Stimulated activated memory B cell treated with anti-CD40 and anti-IgM and Interleukin-4, amounts not matched to agents 10 μg/mL and 1 μg/mL and 100 μg/mL, for 72 hours (primary cell): ENCODE results near the gene PDE7B.

Experiments
- ATAC-seq: fragments of 150-1000 bp; cut with Tn5 transposase; 2 replicates; pipeline ENCODE4 v1.10.0; 2021
- H3K27ac Mint-ChIP-seq: one replicate; pipeline ENCODE4 v1.8.0; 2022; ENCODE audit warnings: mild to moderate bottlenecking, mixed read lengths
- H3K27me3 Mint-ChIP-seq: one replicate; pipeline ENCODE4 v1.8.0; 2022; ENCODE audit warnings: mixed read lengths
- H3K36me3 Mint-ChIP-seq: one replicate; pipeline ENCODE4 v1.8.0; 2022; ENCODE audit warnings: mixed read lengths
- H3K4me1 Mint-ChIP-seq: one replicate; pipeline ENCODE4 v1.8.0; 2022; ENCODE audit warnings: mixed read lengths
- H3K4me3 Mint-ChIP-seq: one replicate; pipeline ENCODE4 v1.8.0; 2022; ENCODE audit warnings: mild to moderate bottlenecking, moderate library complexity, mixed read lengths
- H3K9me3 Mint-ChIP-seq: one replicate; pipeline ENCODE4 v1.8.0; 2022; ENCODE audit warnings: mixed read lengths

Gene PDE7B

GRCh38 chr6:136144251-136145023 is 292.9 kb downstream of the PDE7B start:
- ATAC-seq, result no peak
- H3K36me3 Mint-ChIP-seq, result peaks cover 13% of the 10 kb centered on the region
- H3K27ac Mint-ChIP-seq, result no peak overlapping the region
- H3K4me1 Mint-ChIP-seq, result no peaks in the 10 kb centered on the region
- no peaks in the 10 kb centered on the region for H3K27me3 Mint-ChIP-seq
- H3K4me3 Mint-ChIP-seq, result no peak overlapping the region
- H3K9me3 Mint-ChIP-seq, result peaks cover 3% of the 10 kb centered on the region

GRCh38 chr6:136146130-136146529 is 294.6 kb downstream of the PDE7B start:
- H3K36me3 Mint-ChIP-seq, result peaks cover 13% of the 10 kb centered on the region
- no peak overlapping the region for H3K4me3 Mint-ChIP-seq
- no peaks in the 10 kb centered on the region for H3K4me1 Mint-ChIP-seq
- H3K9me3 Mint-ChIP-seq, result peaks cover 3% of the 10 kb centered on the region
- H3K27me3 Mint-ChIP-seq, result no peaks in the 10 kb centered on the region
- no peak for ATAC-seq
- H3K27ac Mint-ChIP-seq, result no peak overlapping the region

DNA sequence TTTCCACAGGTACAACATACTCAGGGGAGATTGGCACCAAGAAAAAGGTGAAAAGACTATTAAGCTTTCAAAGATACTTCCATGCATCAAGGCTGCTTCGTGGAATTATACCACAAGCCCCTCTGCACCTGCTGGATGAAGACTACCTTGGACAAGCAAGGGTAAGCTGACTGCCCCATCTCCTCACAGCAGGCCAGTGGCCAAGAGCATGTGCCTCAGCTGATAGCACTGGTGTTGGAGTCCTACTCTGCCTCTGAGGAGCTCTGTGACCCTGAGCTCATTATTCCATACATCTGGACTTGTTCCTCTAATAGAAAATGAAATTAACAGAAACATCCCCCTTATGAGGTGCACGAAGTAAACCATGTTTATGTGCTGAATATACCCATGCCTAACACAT is 295.8 kb downstream of the PDE7B start:
- no peak for ATAC-seq
- H3K27ac Mint-ChIP-seq, result no peak overlapping the region

DNA sequence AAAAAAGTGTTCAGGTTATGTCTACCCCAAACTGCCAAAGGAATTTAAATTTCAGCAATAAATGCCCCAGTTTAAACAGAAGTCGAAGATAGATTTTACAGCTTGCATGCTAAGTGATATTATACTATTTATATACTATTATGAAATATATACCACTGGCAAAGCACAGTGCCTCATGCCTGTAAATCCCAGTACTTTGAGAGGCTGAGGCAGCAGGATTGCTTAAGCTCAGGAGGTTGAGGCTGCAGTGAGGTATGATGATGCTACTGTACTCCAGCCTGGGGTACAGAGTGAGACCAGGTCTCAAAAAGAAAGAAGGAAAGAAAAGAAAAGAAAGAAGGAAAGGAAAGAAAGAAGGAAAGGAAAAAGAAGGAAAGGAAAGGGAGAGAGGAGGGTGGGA is 296.6 kb downstream of the PDE7B start:
- Mint-ChIP-seq H3K36me3 (peaks cover 6% of the 10 kb centered on the region), H3K4me3 (no peak overlapping the region), H3K9me3 (no peaks in the 10 kb centered on the region), H3K27ac (no peak overlapping the region), H3K27me3 (no peaks in the 10 kb centered on the region), H3K4me1 (no peaks in the 10 kb centered on the region)
- ATAC-seq, result no peak

More for the DNA sequence above, 295.8 kb downstream of the PDE7B start:
- no peaks in the 10 kb centered on the region for H3K4me1 Mint-ChIP-seq
- H3K4me3 Mint-ChIP-seq, result no peak overlapping the region
- H3K9me3 Mint-ChIP-seq, result no peaks in the 10 kb centered on the region
- no peaks in the 10 kb centered on the region for H3K27me3 Mint-ChIP-seq
- H3K36me3 Mint-ChIP-seq, result peaks cover 6% of the 10 kb centered on the region

- Mint-ChIP-seq H3K27me3 (no peaks in the 10 kb centered on the region), H3K9me3 (no peaks in the 10 kb centered on the region), H3K4me1 (no peaks in the 10 kb centered on the region), H3K4me3 (no peak overlapping the region), H3K27ac (no peak overlapping the region), H3K36me3 (peaks cover 6% of the 10 kb centered on the region)
- no peak for ATAC-seq
Measured at GRCh38 chr6:136148523-136148922, 297.0 kb downstream of the PDE7B start.

- no peaks in the 10 kb centered on the region for H3K27me3 Mint-ChIP-seq
- no peak overlapping the region for H3K27ac Mint-ChIP-seq
- H3K9me3 Mint-ChIP-seq, result no peaks in the 10 kb centered on the region
- no peak overlapping the region for H3K4me3 Mint-ChIP-seq
- ATAC-seq, result no peak
- H3K4me1 Mint-ChIP-seq, result no peaks in the 10 kb centered on the region
- H3K36me3 Mint-ChIP-seq, result peaks cover 10% of the 10 kb centered on the region
Measured at GRCh38 chr6:136149311-136149710, 297.8 kb downstream of the PDE7B start.

GRCh38 chr6:136150961-136151360 is 299.5 kb downstream of the PDE7B start:
- H3K27ac Mint-ChIP-seq, result no peak overlapping the region
- H3K4me3 Mint-ChIP-seq, result no peak overlapping the region
- no peaks in the 10 kb centered on the region for H3K4me1 Mint-ChIP-seq
- H3K27me3 Mint-ChIP-seq, result no peaks in the 10 kb centered on the region
- ATAC-seq, result no peak
- no peaks in the 10 kb centered on the region for H3K9me3 Mint-ChIP-seq
- peaks cover 19% of the 10 kb centered on the region for H3K36me3 Mint-ChIP-seq

DNA sequence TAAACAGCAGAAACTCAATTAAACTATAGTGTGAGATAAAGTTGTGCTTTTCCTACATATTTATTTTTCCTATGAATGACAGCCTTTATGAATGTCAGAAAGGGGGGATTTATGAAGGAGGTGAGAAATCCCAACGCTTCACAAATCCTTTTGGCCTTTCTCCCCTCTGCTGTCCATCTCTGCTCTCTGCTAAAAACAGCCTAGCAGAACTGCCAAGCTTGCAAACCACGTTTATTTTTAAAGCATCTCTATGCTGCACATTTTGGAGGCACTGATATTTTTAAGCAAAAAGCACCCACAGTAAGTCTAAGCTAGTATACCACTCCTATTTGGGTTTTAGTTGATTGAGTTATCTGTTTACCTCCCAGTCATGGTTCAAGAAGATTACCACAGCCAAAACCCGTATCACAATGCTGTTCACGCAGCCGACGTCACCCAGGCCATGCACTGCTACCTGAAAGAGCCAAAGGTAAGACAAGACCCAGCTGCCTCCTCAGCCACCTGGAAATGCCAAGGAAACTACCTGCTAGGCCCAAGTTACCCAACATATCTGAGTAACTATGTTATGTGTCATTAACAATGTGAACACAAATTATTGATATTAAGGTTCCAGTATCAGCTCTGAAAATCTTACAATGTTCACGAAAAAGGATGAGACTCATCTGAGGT is 302.3 kb downstream of the PDE7B start:
- Mint-ChIP-seq H3K9me3 (no peaks in the 10 kb centered on the region), H3K27me3 (no peaks in the 10 kb centered on the region), H3K4me3 (no peak overlapping the region), H3K36me3 (peaks cover 28% of the 10 kb centered on the region), H3K27ac (no peak overlapping the region), H3K4me1 (no peaks in the 10 kb centered on the region)
- no peak for ATAC-seq

GRCh38 chr6:136155191-136155590 is 303.7 kb downstream of the PDE7B start:
- Mint-ChIP-seq H3K4me3 (no peak overlapping the region), H3K9me3 (no peaks in the 10 kb centered on the region), H3K36me3 (peaks cover 28% of the 10 kb centered on the region), H3K4me1 (no peaks in the 10 kb centered on the region), H3K27me3 (no peaks in the 10 kb centered on the region), H3K27ac (no peak overlapping the region)
- ATAC-seq, result no peak

DNA sequence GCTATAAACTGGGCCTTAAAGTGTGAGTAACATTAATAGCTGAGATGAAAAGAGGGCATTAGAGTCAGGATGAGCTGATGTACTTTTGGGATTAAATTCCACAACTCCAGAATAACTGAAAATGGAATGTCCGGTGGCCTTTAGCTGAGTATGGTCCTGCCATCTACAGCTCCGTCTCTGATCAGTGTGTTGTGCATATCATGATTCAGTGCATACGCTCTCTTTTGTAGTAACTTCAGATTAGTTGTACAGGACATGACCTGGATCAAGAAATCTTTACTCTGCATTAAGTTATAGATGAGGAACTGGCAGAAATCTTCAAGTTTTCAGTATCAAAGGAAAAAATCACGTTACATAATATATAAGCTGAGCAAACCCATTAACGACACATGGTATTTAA is 306.2 kb downstream of the PDE7B start:
- ATAC-seq, result no peak
- H3K27me3 Mint-ChIP-seq, result no peaks in the 10 kb centered on the region
- no peak overlapping the region for H3K4me3 Mint-ChIP-seq
- no peaks in the 10 kb centered on the region for H3K4me1 Mint-ChIP-seq
- H3K27ac Mint-ChIP-seq, result no peak overlapping the region
- peaks cover 42% of the 10 kb centered on the region for H3K36me3 Mint-ChIP-seq
- H3K9me3 Mint-ChIP-seq, result peaks cover 9% of the 10 kb centered on the region

GRCh38 chr6:136158387-136158821 is 306.9 kb downstream of the PDE7B start:
- peaks cover 9% of the 10 kb centered on the region for H3K9me3 Mint-ChIP-seq
- peaks cover 45% of the 10 kb centered on the region for H3K36me3 Mint-ChIP-seq
- H3K27me3 Mint-ChIP-seq, result no peaks in the 10 kb centered on the region
- no peak overlapping the region for H3K27ac Mint-ChIP-seq
- H3K4me1 Mint-ChIP-seq, result no peaks in the 10 kb centered on the region
- H3K4me3 Mint-ChIP-seq, result no peak overlapping the region
- no peak for ATAC-seq

GRCh38 chr6:136158971-136159370 is 307.5 kb downstream of the PDE7B start:
- no peak overlapping the region for H3K4me3 Mint-ChIP-seq
- H3K36me3 Mint-ChIP-seq, result peaks cover 49% of the 10 kb centered on the region
- ATAC-seq, result no peak
- no peak overlapping the region for H3K27ac Mint-ChIP-seq
- no peaks in the 10 kb centered on the region for H3K27me3 Mint-ChIP-seq
- peaks cover 13% of the 10 kb centered on the region for H3K9me3 Mint-ChIP-seq
- no peaks in the 10 kb centered on the region for H3K4me1 Mint-ChIP-seq

DNA sequence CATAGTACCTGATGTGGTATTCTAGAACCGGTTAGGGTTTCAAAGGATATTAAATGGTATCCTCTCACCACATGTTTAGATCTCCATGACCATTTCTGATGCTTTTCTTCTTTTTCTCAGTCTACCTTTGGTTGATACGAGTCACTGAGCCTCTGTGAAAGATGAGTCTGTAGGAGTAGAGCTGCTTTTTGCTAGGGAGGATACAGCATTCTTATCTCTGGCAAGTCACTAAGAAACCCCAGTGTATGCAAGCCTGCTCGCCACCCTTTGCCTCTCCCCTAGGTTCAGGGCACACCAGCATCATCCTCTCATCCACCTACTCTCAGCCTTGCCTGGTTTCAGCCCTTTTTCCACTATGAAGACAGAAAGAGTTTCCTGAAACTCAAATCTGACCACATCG is 308.7 kb downstream of the PDE7B start:
- no peak for ATAC-seq
- Mint-ChIP-seq H3K27me3 (no peaks in the 10 kb centered on the region), H3K9me3 (peaks cover 13% of the 10 kb centered on the region), H3K27ac (no peak overlapping the region), H3K4me1 (no peaks in the 10 kb centered on the region), H3K36me3 (peaks cover 44% of the 10 kb centered on the region), H3K4me3 (no peak overlapping the region)

DNA sequence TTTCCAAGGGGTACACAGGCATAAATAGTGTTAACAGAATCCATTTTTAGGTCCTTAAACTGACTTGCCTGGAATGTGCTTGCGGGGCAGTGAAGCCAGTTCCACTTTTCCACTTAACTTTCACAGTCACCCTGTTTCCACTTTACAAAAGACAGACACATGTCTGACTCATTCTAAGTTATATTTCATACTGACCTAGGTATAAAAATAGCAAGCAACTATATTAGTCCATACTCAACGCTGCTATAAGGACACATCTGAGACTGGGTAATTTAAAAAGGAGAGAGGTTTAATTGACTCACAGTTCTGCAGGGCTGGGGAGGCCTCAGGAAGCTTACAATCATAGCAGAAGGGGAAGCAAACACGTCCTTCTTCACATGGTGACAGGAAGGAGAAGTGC is 310.4 kb downstream of the PDE7B start:
- no peak overlapping the region for H3K4me3 Mint-ChIP-seq
- peaks cover 20% of the 10 kb centered on the region for H3K9me3 Mint-ChIP-seq
- H3K4me1 Mint-ChIP-seq, result no peaks in the 10 kb centered on the region
- no peak for ATAC-seq
- H3K27ac Mint-ChIP-seq, result no peak overlapping the region
- H3K36me3 Mint-ChIP-seq, result peaks cover 48% of the 10 kb centered on the region
- H3K27me3 Mint-ChIP-seq, result no peaks in the 10 kb centered on the region

DNA sequence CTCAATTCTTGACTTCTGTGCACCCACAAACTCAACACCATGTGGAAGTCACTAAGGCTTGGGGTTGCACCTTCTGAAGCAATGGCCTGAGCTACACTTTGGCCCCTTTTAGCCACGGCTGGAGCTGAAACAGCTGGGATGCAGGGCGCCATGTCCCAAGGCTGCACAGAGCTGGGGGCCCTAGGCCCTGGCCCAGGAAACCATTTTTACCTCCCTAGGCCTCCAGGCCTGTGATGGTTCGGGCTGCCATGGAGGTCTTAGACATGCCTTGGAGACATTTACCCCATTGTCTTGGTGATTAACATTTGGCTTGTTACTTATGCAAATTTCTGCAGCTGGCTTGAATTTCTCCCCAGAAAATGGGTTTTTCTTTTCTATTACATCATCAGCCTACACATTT is 311.8 kb downstream of the PDE7B start:
- H3K9me3 Mint-ChIP-seq, result peaks cover 22% of the 10 kb centered on the region
- peaks cover 47% of the 10 kb centered on the region for H3K36me3 Mint-ChIP-seq
- no peaks in the 10 kb centered on the region for H3K4me1 Mint-ChIP-seq
- no peak for ATAC-seq
- no peaks in the 10 kb centered on the region for H3K27me3 Mint-ChIP-seq
- H3K27ac Mint-ChIP-seq, result no peak overlapping the region
- no peak overlapping the region for H3K4me3 Mint-ChIP-seq

- Mint-ChIP-seq H3K36me3 (peaks cover 37% of the 10 kb centered on the region), H3K27ac (no peak overlapping the region), H3K4me3 (no peak overlapping the region), H3K4me1 (no peaks in the 10 kb centered on the region), H3K27me3 (no peaks in the 10 kb centered on the region), H3K9me3 (peaks cover 19% of the 10 kb centered on the region)
- no peak for ATAC-seq
Measured at GRCh38 chr6:136166815-136167214, 315.3 kb downstream of the PDE7B start.
